Endometrial microvascular endothelial cells (primary cell): ENCODE data around the gene TTLL10. TPM values are rescaled to one million over a fixed set of nuclear protein-coding genes. Genes with fewer than 3 reads are reported as not detected.

ENCODE experiments used
- in situ Hi-C: cut with HindIII; loops from 2 replicates; pipeline ENCODE4 v1.10.0; 2017; ENCODE audit warnings: low sequenced_read_pairs, low pct_unique_long_range_greater_than_20kb; ENCODE audit errors: inconsistent ontology term
- total RNA-seq: library from RNA; depleted of rRNA; stranded (reverse); fragments of >200 nt; gene quantifications from one replicate; pipeline ENCODE4 v1.2.3, GENCODE V29; 2015; ENCODE audit errors: inconsistent ontology term

Gene TTLL10
- total RNA-seq, 1 donor from 2014 or later: not detected

DNA sequence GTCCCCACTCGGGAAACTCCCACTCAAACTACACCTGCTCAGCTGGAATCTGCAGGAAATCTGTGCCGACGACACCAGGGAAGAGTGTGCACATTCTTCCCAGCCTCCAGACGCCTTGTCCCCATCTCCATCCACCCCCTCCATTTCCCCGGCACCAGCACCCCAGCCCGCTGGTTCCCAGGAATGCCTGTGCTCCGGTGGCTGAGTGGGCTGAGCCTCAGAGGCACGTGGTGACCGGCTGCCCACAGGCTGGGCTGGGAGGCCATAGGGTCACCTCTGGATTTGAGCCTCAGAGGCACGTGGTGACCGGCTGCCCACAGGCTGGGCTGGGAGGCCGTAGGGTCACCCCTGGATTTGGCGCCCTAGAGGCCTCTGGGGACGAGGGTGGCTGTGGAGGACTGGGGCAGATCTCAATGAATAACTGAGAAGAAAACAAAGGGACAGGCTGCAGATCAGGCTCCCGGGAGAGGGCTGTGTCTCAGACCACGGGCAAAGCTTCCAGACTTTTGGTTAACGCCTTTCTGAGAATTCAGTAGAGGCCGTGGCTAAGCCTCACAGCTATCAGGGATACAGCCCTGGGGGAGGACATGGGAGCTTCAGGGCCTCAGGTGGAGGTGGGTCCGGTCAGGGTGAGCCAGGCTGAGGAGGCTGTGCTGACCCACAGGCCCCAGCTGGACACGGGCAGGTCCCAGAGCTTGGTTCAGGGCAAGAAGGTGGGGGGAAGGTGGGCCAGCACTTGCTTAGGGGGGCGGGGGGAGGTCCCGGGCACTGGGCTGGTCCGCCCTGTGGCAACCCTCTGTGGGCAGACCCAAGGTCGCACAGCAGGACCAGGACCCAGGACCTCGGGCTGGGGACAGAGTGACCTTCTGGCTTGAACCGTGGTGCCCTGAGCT is 17.3 kb upstream of the TTLL10 start:
- in situ Hi-C loops: no loop called here

DNA sequence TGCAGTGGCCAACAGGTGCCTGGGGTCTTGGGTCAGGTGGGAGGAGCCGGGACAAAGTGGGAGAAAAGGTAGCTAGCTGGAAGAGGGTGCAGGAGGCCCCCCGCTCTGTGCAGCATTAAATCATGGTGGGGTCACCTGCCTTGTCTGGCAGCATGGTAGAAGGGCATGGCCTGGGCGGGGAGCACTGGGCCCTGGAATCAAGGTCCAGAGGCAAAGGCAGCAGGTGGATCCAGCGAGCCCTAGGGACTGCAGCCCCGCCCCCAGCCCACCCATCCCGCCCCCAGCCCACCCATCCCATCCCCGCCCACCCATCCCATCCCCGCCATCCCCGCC is 16.7 kb upstream of the TTLL10 start:
- in situ Hi-C loops: no loop called here

- in situ Hi-C loops: no loop called here
These were observed 16.2 kb upstream of the TTLL10 start for GRCh38 chr1:1157426-1157913.

DNA sequence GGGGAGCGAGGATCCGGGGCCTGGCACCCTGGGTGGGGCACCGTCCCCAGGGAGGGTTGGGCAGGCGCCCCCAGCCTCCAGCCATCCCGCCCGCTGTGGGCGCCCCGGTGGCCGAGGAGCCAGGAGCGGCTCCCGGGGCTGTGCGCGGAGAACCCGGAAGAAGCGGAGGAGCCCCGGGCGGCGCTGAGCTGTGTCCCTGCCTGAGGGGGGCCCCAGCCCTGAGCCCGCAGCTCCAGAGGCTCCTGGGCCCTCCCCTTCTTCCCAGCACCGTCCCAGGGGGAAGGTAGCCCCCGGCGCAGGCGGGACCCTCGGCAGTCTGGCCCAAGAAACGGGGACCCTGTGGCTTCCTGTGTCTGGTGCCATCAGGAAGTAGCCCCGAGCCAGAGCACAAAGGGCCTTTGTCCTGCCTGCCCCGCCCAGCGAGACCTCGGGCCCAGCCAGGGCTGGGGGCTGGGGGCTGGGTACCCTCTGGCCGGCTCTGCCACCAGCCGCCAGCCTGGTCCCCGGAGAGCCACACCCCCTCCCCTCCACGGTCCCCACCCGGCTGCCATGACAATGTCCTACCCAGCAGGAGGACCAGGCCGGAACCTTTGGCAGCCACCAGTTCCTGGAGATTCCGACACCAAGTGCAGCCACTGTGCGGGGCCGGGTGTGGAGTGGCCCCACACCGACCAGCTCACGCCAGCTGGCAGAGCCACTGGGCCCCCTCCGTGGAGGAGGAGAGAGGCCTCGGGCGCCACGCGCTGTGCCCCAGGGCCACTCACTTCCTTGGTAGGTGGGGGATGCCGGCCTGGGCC is 15.6 kb upstream of the TTLL10 start:
- in situ Hi-C loops: no loop called here

GRCh38 chr1:1160281-1160930 is 13.3 kb upstream of the TTLL10 start:
- in situ Hi-C loops: no loop called here

DNA sequence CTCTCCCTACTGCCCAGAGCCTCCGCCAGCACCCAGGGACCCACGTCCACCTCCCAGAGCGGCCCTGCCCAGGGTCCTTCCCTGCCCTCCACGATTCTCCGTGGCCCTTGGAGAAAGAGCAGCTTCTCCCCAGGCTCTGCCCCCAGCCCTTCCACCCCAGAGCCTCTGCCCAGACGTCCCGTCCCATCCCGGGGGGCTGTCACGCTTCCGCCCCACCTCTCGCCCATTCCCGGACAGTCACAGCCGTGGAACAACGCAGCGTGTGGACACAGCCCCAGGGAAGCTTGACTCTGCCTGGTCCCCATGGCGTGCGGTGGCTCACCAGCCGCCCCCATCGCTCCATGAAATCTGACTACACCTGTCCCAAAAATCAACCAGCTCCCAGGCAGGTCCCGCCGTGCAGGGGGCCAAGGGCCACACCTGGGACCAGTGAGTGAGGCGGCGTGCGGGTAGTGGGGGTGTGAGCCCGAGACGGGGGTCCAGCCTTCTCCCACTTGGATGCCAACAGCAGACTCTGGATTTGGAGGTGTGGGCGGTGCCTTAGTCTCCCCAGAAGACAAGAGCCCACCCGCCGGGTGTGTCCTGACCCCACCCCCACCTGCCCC is 12.5 kb upstream of the TTLL10 start:
- in situ Hi-C loops: no loop called here

DNA sequence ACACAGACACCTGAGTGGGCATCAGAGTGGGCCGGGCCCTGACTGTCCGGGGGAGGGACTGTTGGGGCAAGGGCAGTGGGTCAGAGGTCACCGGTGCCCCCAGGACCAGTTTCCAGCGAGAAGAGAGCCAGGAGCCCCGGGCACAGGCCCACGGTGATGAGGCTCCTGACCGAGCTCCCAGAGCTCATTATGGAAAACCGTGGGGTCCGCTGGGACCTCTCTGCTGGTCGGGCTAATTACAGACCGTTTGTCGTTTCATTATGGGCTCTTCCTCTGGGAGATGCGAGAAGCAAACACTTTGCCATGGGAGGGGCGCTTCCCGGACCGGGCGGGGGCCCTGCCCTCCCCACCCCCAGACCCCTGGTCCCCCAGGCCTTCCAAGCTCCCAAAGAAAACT is 12.0 kb upstream of the TTLL10 start:
- in situ Hi-C loops: no loop called here

- in situ Hi-C loops: no loop called here
These were observed 10.8 kb upstream of the TTLL10 start for GRCh38 chr1:1162597-1163537.

- in situ Hi-C loops: no loop called here
These were observed 10.1 kb upstream of the TTLL10 start for GRCh38 chr1:1163538-1164070.

GRCh38 chr1:1164361-1164700 is 9.3 kb upstream of the TTLL10 start:
- in situ Hi-C loops: no loop called here

GRCh38 chr1:1164701-1165451 is 8.8 kb upstream of the TTLL10 start:
- in situ Hi-C loops: no loop called here

GRCh38 chr1:1165485-1165884 is 8.2 kb upstream of the TTLL10 start:
- in situ Hi-C loops: no loop called here

- in situ Hi-C loops: no loop called here
These were observed 7.7 kb upstream of the TTLL10 start for GRCh38 chr1:1165900-1166421.

DNA sequence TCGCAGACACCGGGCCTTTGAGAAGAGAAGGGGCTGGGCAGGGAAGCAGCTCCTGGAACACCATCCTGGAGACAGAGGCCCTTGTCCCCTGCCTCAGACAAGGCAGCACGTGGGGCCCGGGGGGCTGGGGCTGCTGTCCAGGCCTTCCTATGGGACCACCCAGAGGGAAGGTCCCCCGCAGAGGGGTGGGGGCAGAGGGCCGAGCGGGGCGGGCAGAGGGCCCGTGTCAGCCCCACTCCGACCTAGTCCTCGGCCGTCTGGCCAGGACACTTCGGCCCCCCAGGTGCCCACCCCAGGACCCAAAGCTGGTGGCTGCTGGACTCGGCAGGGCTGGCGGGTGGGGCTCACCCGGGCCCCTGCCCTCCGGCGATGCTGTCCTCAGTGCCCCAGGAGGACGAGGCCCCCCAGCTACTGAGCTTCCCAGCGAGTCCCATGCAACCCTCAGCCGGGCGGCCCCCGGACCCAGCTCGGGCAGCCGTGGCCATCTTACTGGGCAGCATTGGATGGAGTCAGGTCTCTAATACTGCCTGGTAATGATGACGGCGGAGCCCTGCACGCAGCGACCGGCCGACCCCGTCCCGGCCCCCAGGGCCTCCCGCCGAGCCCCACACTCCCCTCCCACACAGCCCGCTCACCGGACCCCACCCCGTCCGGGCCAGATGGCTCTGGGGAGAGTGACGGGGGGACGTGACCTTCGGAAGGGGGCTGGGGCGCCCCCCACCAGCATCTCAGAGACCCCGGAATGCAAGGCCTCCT is 6.9 kb upstream of the TTLL10 start:
- in situ Hi-C loops: no loop called here

- in situ Hi-C loops: no loop called here
These were observed 6.3 kb upstream of the TTLL10 start for GRCh38 chr1:1167398-1167821.

DNA sequence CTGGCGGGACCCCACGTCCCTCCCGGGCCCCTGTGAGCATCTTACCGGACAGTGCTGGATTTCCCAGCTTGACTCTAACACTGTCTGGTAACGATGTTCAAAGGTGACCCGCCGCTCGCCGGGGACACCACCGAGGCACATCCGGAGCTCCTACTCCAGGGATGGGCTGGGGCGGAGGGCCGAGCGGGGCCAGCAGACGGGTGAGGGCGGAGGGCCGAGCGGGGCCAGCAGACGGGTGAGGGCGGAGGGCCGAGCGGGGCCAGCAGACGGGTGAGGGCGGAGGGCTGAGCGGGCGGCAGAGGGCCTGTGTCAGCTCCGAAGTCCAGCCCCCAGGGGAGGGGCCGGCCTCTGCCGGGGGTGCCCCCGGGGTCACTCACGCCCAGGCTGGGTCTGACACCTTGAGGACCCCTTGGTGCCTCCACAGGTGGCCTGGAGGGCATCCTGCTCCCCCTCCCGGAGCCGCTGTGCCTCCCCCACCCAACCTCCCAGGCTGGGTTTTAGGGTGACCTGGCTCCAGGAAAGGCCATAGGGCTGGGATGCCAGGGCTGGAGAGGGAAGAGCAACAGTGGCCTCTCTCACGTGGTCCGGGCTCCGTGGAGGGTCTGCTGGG is 5.7 kb upstream of the TTLL10 start:
- in situ Hi-C loops: no loop called here
